ENCODE measurements around the gene MPP1.

The MPP1 gene

GRCh38 chrX:154780968-154781367 lies 24.3 kb downstream of the MPP1 start:
- H3K27ac ChIP-seq, result no peak overlapping the region
- TF ChIP-seq ZFX (IDR thresholded peaks at IDR 0.05), result no peak

GRCh38 chrX:154779261-154779660 lies 26.0 kb downstream of the MPP1 start:
- TF ChIP-seq ZFX (IDR thresholded peaks at IDR 0.05), result no peak
- no peak for TF ChIP-seq CTCF (conservative IDR thresholded peaks at IDR 0.05)
- H3K27ac ChIP-seq, result no peak overlapping the region

DNA sequence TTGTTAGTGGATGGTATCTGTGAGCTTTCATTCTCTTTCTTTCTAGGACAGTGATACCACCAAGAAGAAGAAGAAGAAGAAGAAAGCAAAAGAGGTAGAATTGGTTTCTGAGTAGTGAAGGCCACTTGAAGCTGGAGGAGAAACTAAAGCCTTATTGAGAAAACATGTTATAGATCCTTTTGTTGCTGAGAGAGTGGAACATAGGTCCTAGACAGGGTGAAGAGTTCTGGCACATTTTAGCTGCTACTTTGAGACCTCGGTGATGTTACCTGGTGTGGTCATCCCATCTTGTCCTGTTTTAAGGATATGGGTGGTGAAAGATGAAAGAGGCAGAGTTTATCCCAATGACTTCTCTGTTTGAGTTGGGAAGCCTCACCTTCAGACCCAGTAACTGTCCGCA lies 28.5 kb downstream of the MPP1 start:
- TF ChIP-seq CTCF (conservative IDR thresholded peaks at IDR 0.05) (no peak), ZFX (IDR thresholded peaks at IDR 0.05) (no peak)
- no peak overlapping the region for H3K27ac ChIP-seq

DNA sequence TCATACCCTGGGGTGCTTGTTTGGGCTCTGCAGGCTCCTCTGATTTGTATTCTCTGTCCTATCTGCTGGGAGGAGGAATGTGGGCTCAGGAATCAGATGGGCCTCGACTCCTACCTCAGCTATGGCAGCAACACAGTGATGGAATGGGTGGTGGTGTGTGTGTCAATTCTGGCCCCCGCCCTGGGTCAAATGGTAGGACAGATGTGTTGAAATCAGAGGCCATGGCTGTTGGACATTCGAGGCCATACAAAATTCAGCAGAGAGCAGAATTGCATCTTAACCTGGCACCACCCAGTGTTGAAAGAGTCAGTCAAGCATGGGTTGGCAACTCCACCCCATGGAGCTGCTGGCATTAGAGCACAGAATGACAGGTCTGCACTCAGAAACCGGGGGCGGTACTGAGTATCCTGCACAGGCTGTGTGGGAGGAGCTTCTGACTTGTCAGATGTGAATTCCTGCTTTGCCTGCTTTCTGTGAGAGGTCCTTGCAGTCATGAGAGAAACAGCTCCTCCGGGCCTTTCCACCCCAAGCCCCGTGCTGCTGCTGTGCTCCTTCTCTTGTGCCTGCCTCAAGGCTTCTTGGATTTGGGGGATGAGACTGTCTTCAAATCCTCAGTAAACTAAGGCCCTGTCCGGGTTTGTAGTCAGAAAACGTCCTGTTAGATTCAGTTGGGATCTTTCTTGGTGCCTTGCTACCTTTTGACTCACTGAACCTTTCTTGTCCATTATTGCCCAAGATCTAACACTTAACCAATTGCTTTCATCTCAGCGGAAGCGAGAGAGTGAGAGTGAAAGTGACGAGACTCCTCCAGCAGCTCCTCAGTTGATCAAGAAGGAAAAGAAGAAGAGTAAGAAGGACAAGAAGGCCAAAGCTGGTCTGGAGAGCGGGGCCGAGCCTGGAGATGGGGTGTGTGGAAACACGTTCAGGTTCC lies 29.6 kb downstream of the MPP1 start:
- no peak overlapping the region for H3K27ac ChIP-seq
- TF ChIP-seq CTCF (conservative IDR thresholded peaks at IDR 0.05), result no peak
- TF ChIP-seq ZFX (IDR thresholded peaks at IDR 0.05), result no peak

- no peak for TF ChIP-seq ZFX (IDR thresholded peaks at IDR 0.05)
Measured at GRCh38 chrX:154774622-154775021, 30.7 kb downstream of the MPP1 start.

DNA sequence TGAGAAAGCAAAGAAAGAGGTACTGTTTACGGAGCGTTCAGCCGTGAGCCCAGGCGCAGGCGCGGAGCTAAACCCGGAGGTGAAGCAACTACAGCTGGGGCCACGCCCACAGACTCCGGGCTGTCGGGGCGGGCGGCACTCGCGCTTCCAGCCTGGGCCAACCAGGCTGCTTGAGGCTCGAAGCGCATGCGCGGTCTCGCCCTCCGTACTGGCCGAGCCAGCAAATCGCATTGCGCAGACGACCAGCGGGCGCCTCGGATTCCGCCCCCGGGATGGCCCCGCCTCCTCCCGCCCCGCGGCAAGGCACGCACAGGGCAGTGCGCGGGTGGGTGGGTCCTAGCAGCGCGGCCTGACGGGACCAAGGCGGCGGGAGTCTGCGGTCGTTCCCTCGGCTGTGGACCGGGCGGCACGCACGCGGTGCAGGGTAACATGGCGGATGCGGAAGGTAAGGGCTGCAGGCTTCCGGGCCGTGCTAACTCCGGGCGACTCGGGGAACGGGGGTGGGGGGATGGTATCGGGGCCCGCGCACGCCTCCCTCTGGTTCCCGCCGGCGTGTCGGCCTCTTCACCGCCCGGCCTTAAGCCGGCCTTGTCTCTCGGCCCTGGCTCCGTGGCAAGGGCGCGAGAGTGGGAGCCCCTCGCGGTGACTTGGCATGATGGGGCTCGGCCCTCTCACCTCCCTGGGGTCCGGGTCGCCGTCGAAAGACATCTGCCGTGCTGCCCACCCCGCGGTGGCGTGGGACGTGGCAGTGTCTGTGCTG lies 42.6 kb downstream of the MPP1 start, which contains the start of gene DKC1:
TSS of gene DKC1 (plus strand) at position 328 of the 760 bp plus-strand sequence. CDS start at position 430, 102 bp downstream.
- TF ChIP-seq CTCF (conservative IDR thresholded peaks at IDR 0.05) (no peak), ZFX (IDR thresholded peaks at IDR 0.05) (peak; percentile 75)
- peak within 1 kb of the TSS; percentile 87 for H3K27ac ChIP-seq

More at GRCh38 chrX:154774622-154775021, 30.7 kb downstream of the MPP1 start:
- no peak overlapping the region for H3K27ac ChIP-seq

DNA sequence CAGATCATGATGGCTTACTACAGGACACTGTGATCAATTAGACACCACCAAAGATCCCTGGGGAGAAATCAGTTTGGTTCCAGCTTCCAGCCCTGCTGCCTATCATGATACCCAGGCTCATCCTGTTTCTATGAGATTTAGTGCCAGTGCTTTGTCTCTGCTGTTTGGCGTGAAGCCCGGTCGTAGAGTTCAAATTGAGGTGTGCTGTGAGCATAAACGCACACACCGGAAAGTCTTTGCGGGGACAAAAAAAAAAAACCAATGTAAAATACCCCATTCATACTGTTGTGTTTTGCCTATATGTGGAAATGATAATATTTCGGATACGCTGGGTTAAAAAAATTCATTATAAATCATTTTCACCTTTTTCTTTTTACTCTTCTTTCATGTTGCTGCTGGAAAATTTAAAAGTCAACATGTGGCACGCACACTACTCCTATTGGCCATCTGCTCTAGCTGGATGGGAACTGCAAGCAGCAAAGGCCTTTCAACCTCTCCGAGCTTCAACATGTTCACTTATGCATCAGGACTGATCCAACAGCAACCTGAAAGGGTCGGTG lies 43.2 kb downstream of the MPP1 start:
- H3K27ac ChIP-seq, result peak overlapping the region; percentile 87
- no peak for TF ChIP-seq CTCF (conservative IDR thresholded peaks at IDR 0.05)
- TF ChIP-seq ZFX (IDR thresholded peaks at IDR 0.05), result no peak

DNA sequence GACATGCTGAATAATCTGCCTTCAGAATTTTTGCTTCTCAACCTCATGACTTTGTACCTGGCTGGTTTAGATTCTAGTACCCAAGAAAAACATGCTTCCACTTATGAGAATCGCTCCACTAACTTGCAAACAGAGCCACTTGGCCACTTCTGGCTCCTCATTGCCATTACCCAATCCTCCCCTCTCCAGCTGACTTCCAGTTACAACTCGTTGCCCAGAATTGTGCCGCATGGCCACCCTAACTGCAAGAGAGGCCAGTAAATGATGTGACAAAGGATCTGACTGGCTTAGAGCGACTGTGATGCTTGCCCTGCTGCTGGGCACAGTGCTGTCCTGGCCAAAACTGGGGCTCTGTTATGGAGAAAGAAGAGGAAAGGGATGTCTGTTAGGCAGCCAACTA lies 46.6 kb downstream of the MPP1 start:
- H3K27ac ChIP-seq, result no peak overlapping the region
- TF ChIP-seq CTCF (conservative IDR thresholded peaks at IDR 0.05) (no peak), ZFX (IDR thresholded peaks at IDR 0.05) (no peak)

Data from C4-2B (cell line).